HG03064 (cell line): ENCODE measurements around the gene HOXD4.

Experiments
- ATAC-seq: cut with Tn5 transposase; IDR thresholded peaks from one replicate; pipeline ENCODE4 v1.9.1; 2021; ENCODE audit warnings: low read depth; ENCODE audit not compliant: unreplicated experiment

HOXD4 gene

GRCh38 chr2:176124947-176125771 lies 26.2 kb upstream of the HOXD4 start:
- no peak for ATAC-seq

DNA sequence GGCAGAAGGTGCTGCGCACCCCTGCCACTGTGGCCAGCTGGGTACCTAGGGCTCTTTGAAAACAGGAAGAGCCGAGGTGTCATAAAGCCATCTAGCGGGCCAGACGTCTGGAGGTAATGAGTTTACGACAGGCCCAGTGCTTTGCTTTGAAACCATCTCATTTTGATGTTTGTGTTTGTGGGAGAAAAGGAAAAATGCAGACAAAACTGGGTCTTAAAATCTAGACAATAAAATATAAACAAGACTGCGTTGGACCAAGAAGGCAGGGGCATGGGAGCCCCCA lies 25.6 kb upstream of the HOXD4 start:
- ATAC-seq = no peak

GRCh38 chr2:176126929-176127773 lies 24.2 kb upstream of the HOXD4 start:
- no peak for ATAC-seq

DNA sequence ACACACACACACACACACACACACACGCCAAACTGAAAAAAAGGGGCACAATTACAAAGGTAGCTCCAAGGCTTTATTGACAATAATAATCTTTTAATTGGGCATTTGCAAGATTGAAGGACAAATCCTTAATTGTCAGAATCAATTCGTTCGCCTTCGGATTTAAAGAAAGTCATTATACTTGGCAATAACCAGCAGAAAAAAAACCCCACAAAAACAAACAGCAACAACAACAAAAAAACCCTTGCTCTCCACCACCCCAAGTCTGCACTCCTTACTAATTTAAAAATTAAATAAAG lies 23.6 kb upstream of the HOXD4 start:
- no peak for ATAC-seq

GRCh38 chr2:176128172-176128981 lies 23.0 kb upstream of the HOXD4 start:
- no peak for ATAC-seq

DNA sequence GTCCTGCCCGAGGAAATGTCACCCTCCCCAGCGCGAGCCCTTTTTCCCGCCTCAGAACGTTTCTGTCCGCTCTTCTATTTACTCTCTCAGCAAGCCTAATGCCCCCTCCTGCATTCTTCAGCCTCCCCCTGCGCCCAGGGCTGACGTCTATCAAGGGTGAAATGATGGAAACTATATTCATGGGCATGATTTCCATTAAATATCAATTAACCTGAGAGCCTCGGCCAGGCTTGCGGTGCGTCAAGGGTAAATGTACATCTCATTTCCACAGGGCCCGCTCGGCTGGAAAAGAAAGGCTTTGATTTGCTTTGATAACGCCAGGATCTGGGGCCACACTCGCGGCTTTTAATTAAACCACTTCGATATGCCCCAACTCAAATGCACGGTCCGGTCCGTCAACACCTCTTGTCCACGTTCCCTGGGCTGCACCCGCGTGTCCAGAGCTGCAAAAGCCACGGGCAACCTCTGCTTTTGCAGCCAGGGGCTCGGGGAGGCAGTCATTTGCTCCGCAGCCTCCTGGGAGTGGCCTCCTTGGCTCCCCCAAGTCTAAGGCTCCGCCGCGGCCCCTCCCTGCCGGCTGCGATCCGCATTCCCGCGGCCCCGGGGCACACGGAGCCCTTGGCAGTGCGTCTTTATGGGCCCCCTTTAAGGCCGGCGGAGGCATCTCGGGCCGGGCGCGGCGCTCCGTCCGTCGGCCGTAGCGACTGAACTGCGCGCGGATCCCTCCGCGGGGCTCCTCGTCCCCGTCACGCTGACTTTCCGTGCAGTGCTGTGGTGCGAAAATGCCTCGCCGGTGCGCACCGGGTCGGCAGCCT lies 22.2 kb upstream of the HOXD4 start, which contains the start of gene HOXD8:
Gene HOXD8 (plus strand): TSS at position 724 of the 815 bp plus-strand sequence. CDS start 662 bp downstream, outside the sequence.
- ATAC-seq = no peak

DNA sequence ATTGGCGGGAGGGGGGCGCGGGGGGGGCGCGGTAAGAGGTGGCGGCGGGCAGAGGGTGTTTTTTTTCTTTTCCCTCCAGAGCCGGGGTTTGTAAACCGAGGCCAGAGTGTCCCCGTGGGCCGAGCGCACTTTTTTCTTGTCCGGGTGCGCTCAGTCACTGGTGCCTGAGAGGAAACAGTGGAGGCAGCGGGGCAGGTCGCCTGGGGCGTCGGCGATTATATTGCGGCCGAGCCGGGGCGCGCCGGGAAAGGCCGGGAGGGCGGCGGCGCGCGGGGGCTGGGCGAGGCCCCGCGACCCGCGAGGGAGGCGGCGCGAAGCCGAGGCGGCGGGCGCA lies 21.6 kb upstream of the HOXD4 start:
- no peak for ATAC-seq

DNA sequence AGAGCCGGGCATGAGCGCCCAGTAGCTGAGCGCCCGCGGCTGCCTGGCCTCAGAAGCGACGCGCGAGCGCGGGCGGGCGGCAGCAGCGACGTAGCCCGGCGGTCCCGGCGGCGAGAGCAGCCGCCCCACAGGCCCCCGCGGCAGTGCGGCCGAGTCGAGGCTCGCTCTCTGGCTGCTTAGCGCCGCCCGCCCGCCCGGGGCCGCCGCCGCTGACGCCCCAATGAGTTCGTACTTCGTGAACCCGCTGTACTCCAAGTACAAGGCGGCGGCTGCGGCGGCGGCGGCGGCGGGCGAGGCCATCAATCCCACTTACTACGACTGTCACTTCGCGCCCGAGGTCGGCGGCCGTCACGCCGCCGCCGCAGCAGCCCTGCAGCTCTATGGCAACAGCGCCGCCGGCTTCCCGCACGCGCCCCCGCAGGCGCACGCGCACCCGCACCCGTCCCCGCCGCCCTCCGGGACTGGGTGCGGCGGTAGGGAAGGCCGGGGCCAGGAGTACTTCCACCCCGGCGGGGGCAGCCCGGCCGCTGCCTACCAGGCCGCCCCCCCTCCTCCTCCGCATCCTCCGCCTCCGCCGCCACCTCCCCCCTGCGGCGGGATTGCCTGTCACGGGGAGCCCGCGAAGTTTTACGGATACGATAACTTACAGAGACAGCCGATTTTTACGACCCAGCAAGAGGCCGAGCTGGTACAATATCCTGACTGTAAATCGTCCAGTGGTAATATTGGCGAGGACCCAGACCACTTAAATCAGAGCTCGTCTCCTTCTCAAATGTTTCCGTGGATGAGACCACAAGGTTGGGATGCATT lies 21.0 kb upstream of the HOXD4 start:
- ATAC-seq = no peak

- ATAC-seq = no peak
These were observed 20.1 kb upstream of the HOXD4 start for GRCh38 chr2:176130957-176131847.

DNA sequence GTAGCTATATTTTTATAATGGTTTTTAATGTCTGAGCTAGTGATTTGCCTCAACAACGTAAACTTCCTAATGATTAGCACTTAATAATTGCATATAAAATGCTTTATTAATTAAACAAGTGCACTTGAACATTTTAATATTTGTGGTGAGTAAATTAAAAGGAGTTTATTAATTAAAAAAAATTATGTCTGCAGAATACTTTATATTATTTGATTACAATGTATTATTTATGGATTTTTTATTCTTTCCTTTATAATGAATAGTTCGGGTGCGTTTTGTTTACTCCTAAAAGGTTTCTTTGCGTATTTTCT lies 19.5 kb upstream of the HOXD4 start:
- ATAC-seq = no peak

DNA sequence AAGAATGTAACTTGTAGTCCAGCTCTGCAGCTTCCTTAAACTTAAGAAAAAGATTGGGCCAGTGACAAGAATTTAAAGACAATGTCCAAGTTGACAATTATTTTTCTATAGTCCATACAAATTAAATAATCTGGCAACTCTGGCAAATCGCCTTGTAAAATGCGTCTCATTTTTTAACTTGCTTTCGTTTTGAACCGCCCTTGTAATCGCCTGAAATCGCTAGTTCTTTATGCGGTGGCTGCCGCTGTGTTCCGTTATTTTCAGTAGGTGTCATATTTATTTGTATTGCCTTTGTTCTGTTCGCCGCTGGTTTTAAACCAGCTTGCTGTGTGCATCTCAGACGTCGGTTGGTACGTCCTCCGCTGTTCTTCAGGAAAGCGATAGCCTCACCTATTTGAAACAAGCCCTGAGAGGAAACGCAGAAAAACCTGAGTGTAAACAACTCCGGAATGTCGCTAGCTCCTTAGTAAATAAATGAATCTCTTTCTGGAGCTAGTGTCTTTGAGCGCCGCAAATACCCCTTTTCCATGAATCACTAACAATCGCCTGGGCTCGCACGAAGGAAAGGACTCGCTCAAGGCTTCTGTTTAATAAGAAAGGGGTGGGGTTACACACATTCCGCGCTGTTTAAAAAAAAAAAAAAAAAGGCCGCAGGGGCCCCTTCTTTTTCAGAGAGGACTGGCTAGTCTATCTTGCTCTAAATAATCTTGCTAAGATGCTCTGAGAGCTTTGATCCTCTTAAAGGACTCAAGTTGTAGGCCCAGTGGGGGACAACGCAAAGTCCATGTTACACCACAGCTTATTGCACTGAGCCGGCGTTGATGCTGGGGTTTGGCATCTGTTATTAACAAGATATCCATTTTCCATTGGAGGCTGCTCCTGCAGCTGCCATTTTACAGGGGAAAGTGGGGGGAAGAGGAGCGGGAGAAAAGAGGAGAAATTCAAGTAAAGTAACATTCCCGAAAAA lies 18.9 kb upstream of the HOXD4 start:
- no peak for ATAC-seq

- no peak for ATAC-seq
These were observed 18.0 kb upstream of the HOXD4 start for GRCh38 chr2:176133389-176133788.

- ATAC-seq = no peak
These were observed 17.3 kb upstream of the HOXD4 start for GRCh38 chr2:176134035-176134434.

GRCh38 chr2:176135035-176135440 lies 16.3 kb upstream of the HOXD4 start:
- no peak for ATAC-seq

- ATAC-seq = no peak
These were observed 14.7 kb upstream of the HOXD4 start for GRCh38 chr2:176136374-176137251.

DNA sequence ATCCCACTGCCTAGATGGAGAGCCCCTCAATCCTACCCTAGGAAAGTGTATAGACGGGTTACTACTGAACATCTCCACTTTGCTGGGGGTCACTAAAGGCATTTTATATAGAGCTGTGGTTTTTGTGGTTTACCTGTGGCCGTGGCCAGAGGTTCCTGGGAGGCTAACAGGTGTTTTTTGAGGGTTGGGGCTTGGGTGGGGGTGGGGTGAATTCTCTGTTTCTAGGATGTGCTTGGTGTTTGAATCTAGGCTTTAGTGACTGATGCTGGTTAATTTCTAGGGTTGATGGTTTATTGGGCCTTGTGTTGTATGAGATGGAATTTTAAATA lies 14.1 kb upstream of the HOXD4 start:
- ATAC-seq = no peak

DNA sequence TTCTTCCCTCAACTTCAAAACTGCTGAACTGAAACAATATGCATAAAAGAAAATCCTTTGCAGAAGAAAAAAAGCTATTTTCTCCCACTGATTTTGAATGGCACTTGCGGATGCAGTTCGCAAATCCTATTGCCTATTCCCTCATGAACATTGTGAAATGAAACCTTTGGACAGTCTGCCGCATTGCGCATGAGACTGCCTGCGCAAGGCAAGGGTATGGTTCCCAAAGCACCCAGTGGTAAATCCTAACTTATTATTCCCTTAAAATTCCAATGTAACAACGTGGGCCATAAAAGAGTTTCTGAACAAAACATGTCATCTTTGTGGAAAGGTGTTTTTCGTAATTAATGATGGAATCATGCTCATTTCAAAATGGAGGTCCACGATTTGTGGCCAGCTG lies 13.4 kb upstream of the HOXD4 start:
- ATAC-seq = no peak
